HG03378 (cell line): Measurements from ENCODE around the gene LIMK2.

Experiments
- ATAC-seq: cut with Tn5 transposase; IDR thresholded peaks from one replicate; pipeline ENCODE4 v1.9.1; 2021; ENCODE audit warnings: mild to moderate bottlenecking, moderate library complexity; ENCODE audit not compliant: unreplicated experiment

Gene LIMK2

GRCh38 chr22:31327806-31328543, 115.9 kb downstream of the LIMK2 start:
- no peak for ATAC-seq

GRCh38 chr22:31328544-31328960, 116.5 kb downstream of the LIMK2 start:
- no peak for ATAC-seq

GRCh38 chr22:31329029-31329428, 116.9 kb downstream of the LIMK2 start:
- ATAC-seq, result no peak
